HG02798 (cell line): ENCODE data around the gene CNPY1.
"Not testable (repeated sequence)": the region's sequence is repeated elsewhere in the genome, so short reads cannot be mapped to it uniquely, and the experiment has no call there.

Experiments used
- ATAC-seq: cut with Tn5 transposase; IDR thresholded peaks from one replicate; pipeline ENCODE4 v1.9.1; 2021; ENCODE audit warnings: mild to moderate bottlenecking; ENCODE audit not compliant: unreplicated experiment, poor library complexity

Gene CNPY1

GRCh38 chr7:155536451-155536850, 9.9 kb downstream of the CNPY1 start:
- ATAC-seq = no peak

GRCh38 chr7:155534691-155535090, 11.7 kb downstream of the CNPY1 start:
- no peak for ATAC-seq

GRCh38 chr7:155533827-155534690, 12.3 kb downstream of the CNPY1 start:
- no peak for ATAC-seq

- ATAC-seq = no peak
Measured at GRCh38 chr7:155533120-155533826, 13.1 kb downstream of the CNPY1 start.

GRCh38 chr7:155532792-155533119, 13.6 kb downstream of the CNPY1 start:
- no peak for ATAC-seq

- ATAC-seq = no peak
Measured at GRCh38 chr7:155531681-155532080, 14.7 kb downstream of the CNPY1 start.

GRCh38 chr7:155530601-155531000, 15.8 kb downstream of the CNPY1 start:
- ATAC-seq = no peak

GRCh38 chr7:155529845-155530244, 16.5 kb downstream of the CNPY1 start:
- no peak for ATAC-seq

- ATAC-seq = no peak
Measured at GRCh38 chr7:155529346-155529745, 17.0 kb downstream of the CNPY1 start.

GRCh38 chr7:155527664-155528063, 18.7 kb downstream of the CNPY1 start:
- no peak for ATAC-seq

GRCh38 chr7:155526225-155526624, 20.1 kb downstream of the CNPY1 start:
- ATAC-seq = no peak

- no peak for ATAC-seq
Measured at GRCh38 chr7:155524018-155524556, 22.3 kb downstream of the CNPY1 start.

- no peak for ATAC-seq
Measured at GRCh38 chr7:155523168-155523675, 23.1 kb downstream of the CNPY1 start.

GRCh38 chr7:155521743-155522398, 24.5 kb downstream of the CNPY1 start:
- no peak for ATAC-seq

GRCh38 chr7:155521007-155521742, 25.2 kb downstream of the CNPY1 start:
- no peak for ATAC-seq

GRCh38 chr7:155520114-155520513, 26.2 kb downstream of the CNPY1 start:
- no peak for ATAC-seq

- ATAC-seq = not testable (repeated sequence)
Measured at GRCh38 chr7:155519358-155519757, 27.0 kb downstream of the CNPY1 start.

- ATAC-seq = no peak
Measured at GRCh38 chr7:155518633-155519032, 27.7 kb downstream of the CNPY1 start.

- no peak for ATAC-seq
Measured at GRCh38 chr7:155517969-155518368, 28.4 kb downstream of the CNPY1 start.

- ATAC-seq = no peak
Measured at GRCh38 chr7:155517452-155517851, 28.9 kb downstream of the CNPY1 start.
